NCI-H1092 (cell line): ENCODE results near the gene FOXJ3.

Experiments
- DNase-seq: peaks from one replicate; lab custom pipeline; 2025; lab: John Stamatoyannopoulos, UW

FOXJ3 gene

GRCh38 chr1:42144711-42145388, 190.2 kb downstream of the FOXJ3 start:
- DNase-seq = no peak

GRCh38 chr1:42143896-42144710, 190.9 kb downstream of the FOXJ3 start:
- no peak for DNase-seq

GRCh38 chr1:42142894-42143675, 191.9 kb downstream of the FOXJ3 start:
- DNase-seq = peak; percentile 16

- no peak for DNase-seq
Measured at GRCh38 chr1:42141978-42142377, 193.1 kb downstream of the FOXJ3 start.

GRCh38 chr1:42140191-42140590, 194.8 kb downstream of the FOXJ3 start:
- no peak for DNase-seq

GRCh38 chr1:42139444-42139843, 195.6 kb downstream of the FOXJ3 start:
- no peak for DNase-seq

- DNase-seq = no peak
Measured at GRCh38 chr1:42138586-42138985, 196.4 kb downstream of the FOXJ3 start.

- no peak for DNase-seq
Measured at GRCh38 chr1:42137766-42138165, 197.3 kb downstream of the FOXJ3 start.

GRCh38 chr1:42136466-42136865, 198.6 kb downstream of the FOXJ3 start:
- DNase-seq = no peak

- DNase-seq = no peak
Measured at GRCh38 chr1:42135426-42135825, 199.6 kb downstream of the FOXJ3 start.

- no peak for DNase-seq
Measured at GRCh38 chr1:42133809-42134526, 201.1 kb downstream of the FOXJ3 start.

GRCh38 chr1:42133390-42133789, 201.6 kb downstream of the FOXJ3 start:
- DNase-seq = no peak

GRCh38 chr1:42130061-42130660, 204.9 kb downstream of the FOXJ3 start:
- DNase-seq = no peak

GRCh38 chr1:42128964-42129363, 206.1 kb downstream of the FOXJ3 start:
- no peak for DNase-seq

- no peak for DNase-seq
Measured at GRCh38 chr1:42128499-42128898, 206.5 kb downstream of the FOXJ3 start.

- no peak for DNase-seq
Measured at GRCh38 chr1:42127767-42128166, 207.3 kb downstream of the FOXJ3 start.
